Central memory CD8-positive, alpha-beta T cell (primary cell): Measurements from ENCODE around the gene C6orf62.
"Not testable (repeated sequence)": the region's sequence is repeated elsewhere in the genome, so short reads cannot be mapped to it uniquely, and the experiment has no call there.

ENCODE experiments used
- ATAC-seq: fragments of 150-1000 bp; cut with Tn5 transposase; replicated peaks from 2 replicates; pipeline ENCODE4 v1.10.0; 2022; ENCODE audit warnings: mild to moderate bottlenecking, moderate FRiP score, moderate number of reproducible peaks; ENCODE audit not compliant: poor library complexity, severe bottlenecking; ENCODE audit errors: extremely low read depth
- DNase-seq, 2 donors: peaks; one replicate each; pipeline ENCODE4 v3.0.0; 2021; ENCODE audit warnings: low spot score in 2 of 2
- H3K27ac Mint-ChIP-seq: one replicate; pipeline ENCODE4 v1.8.0; 2022; ENCODE audit warnings: low read depth, mild to moderate bottlenecking, moderate library complexity, mixed read lengths
- H3K27me3 Mint-ChIP-seq: one replicate; pipeline ENCODE4 v1.8.0; 2022; ENCODE audit warnings: mixed read lengths
- H3K36me3 Mint-ChIP-seq: one replicate; pipeline ENCODE4 v1.8.0; 2022; ENCODE audit warnings: mild to moderate bottlenecking, moderate library complexity, mixed read lengths; ENCODE audit not compliant: insufficient read depth
- H3K4me1 Mint-ChIP-seq: one replicate; pipeline ENCODE4 v1.8.0; 2022; ENCODE audit warnings: mixed read lengths
- H3K4me3 Mint-ChIP-seq: one replicate; pipeline ENCODE4 v1.8.0; 2022; ENCODE audit warnings: mild to moderate bottlenecking, moderate library complexity, mixed read lengths
- H3K9me3 Mint-ChIP-seq: one replicate; pipeline ENCODE4 v1.8.0; 2022; ENCODE audit warnings: mixed read lengths

Gene C6orf62

DNA sequence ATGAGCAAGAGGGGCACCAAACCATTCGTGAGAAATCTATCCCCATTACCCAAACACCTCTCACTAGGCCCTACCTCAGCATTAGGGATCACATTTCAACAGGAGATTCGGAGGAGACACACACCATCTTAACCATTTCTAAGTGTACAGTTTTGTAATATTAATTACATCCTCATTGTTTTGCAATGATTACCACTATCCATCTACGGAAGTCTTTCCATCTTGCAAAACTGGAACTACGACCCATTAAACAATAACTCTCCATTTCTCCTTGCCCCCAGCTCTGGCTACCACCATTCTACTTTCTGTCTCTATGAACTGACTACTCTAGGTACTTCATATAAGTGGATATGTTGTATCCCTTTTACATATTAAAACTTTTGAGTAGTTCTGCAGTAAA is 32.0 kb downstream of the C6orf62 start:
- H3K27me3 Mint-ChIP-seq, result no peaks in the 10 kb centered on the region
- DNase-seq (no peak), ATAC-seq (no peak)
- H3K4me3 Mint-ChIP-seq, result no peak overlapping the region
- no peak overlapping the region for H3K27ac Mint-ChIP-seq
- H3K4me1 Mint-ChIP-seq, result no peaks in the 10 kb centered on the region
- H3K9me3 Mint-ChIP-seq, result no peaks in the 10 kb centered on the region
- peaks cover 4% of the 10 kb centered on the region for H3K36me3 Mint-ChIP-seq

DNA sequence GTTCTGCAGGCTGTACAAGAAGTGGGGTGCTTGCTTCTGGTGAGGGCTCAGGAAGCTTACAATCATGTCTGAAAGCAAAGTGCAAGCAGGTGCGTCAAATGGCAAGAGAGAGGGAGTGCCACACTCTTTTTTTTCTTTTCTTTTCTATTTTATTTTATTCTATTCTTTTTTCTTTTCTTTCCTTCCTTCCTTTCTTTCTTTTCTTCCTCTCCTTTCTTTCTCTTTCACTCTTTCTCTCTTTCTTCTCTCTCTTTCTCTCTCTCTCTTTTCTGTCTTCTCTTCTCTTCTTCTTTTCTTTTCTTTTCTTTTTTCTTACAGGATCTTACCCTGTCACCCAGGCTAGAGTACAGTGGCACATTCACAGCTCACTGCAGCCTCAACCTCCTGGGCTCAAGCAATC is 32.5 kb downstream of the C6orf62 start:
- Mint-ChIP-seq H3K4me3 (no peak overlapping the region), H3K27me3 (no peaks in the 10 kb centered on the region), H3K36me3 (peaks cover 4% of the 10 kb centered on the region), H3K9me3 (no peaks in the 10 kb centered on the region), H3K27ac (no peak overlapping the region), H3K4me1 (no peaks in the 10 kb centered on the region)
- DNase-seq (no peak), ATAC-seq (no peak)

DNA sequence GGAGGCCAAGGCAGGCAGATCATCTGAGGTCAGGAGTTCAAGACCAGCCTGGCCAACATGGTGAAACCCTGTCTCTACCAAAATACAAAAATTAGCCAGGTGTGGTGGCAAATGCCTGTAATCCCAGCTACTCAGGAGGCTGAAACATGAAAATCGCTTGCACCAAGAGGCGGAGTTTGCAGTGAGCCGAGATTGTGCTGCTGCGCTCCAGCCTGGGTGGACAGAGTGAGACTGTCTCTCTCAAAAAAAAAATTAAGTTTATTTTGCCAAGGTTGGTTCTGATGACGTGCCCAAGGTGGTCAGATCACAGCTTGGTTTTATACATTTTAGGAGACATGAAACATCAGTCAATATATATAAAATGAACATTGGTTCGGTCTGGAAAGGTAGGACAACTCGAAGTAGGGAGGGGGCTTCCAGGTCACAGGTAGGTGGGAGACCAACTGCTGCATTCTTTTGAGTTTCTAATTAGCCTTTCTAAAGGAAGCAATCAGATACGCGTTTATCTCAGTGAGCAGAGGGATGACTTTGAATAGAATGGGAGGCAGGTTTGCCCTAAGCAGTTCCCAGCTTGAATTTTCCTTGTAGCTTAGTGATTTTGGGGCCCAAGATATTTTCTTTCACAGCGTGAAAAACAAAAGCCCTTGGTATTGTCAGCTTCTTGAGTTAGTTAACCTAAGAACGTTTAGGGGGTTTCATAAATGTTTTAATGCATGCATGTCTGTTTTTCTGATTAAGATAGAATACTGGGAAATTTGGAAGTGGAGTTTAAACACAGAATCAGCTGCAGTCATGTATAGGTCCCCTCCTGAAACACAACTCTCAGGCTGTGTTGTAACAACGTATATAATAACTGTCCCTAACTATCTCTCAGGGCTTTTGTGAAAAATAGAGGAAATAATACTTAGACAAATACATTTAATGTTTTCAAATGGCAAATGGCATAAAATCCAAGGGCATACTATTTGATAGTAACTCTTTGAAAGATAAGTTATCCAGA is 35.4 kb downstream of the C6orf62 start:
- Mint-ChIP-seq H3K27me3 (no peaks in the 10 kb centered on the region), H3K36me3 (peaks cover 2% of the 10 kb centered on the region), H3K27ac (no peak overlapping the region), H3K9me3 (no peaks in the 10 kb centered on the region), H3K4me3 (no peak overlapping the region), H3K4me1 (no peaks in the 10 kb centered on the region)
- ATAC-seq (no peak), DNase-seq (no peak)

DNA sequence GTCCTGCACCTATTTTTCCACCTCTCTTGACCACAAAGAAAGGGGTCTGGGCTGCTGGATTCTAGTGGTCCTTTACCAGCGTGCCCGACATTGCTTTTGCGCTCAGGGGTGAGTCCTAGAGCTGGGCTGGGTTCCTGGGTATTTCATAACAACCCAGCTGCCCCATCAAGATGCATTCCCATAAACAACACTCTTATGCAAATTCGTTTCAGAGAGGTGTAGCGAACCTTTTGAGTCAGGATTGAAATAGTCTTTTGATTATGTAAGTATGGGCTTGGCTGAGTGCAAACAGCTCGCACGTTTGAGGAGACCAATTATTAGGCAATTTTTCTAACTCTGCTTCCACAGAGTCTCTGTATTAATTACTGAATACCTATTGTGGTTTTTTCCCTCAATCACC is 38.4 kb downstream of the C6orf62 start:
- no peak overlapping the region for H3K4me3 Mint-ChIP-seq
- no peaks in the 10 kb centered on the region for H3K27me3 Mint-ChIP-seq
- DNase-seq, result no peak
- ATAC-seq, result no peak
- H3K4me1 Mint-ChIP-seq, result peaks cover 4% of the 10 kb centered on the region
- no peak overlapping the region for H3K27ac Mint-ChIP-seq
- no peaks in the 10 kb centered on the region for H3K9me3 Mint-ChIP-seq
- H3K36me3 Mint-ChIP-seq, result no peaks in the 10 kb centered on the region

DNA sequence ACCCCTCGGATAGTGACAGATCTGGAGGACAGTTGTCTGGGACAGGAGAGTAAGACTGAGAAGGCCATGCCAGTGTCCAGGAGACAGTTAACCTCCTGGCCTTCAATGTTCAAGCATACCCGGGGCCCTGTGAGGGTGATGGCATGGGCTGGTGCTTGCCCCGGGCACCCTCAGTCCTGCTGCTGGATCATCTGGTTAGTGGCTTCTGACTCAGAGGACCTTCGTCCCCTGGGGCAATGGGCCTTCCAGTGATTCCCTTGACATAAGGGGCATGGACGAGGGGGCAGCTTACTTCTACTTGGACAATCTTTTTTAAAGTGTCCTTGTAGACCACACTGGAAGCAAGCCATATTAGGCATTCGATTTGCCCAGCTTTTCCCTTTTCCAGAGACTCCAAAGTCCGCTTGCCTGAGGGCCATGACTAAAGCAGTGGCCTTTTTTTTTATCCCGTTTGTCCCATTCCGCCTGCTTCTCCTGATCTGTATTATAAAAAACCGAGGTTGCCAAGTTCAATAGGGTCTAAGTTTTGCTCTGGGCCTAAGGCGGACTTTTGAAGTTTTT is 40.1 kb downstream of the C6orf62 start:
- ATAC-seq, H3K9me3 Mint-ChIP-seq, H3K36me3 Mint-ChIP-seq, H3K27me3 Mint-ChIP-seq, DNase-seq, H3K4me3 Mint-ChIP-seq, H3K4me1 Mint-ChIP-seq, H3K27ac Mint-ChIP-seq: not testable (repeated sequence)

DNA sequence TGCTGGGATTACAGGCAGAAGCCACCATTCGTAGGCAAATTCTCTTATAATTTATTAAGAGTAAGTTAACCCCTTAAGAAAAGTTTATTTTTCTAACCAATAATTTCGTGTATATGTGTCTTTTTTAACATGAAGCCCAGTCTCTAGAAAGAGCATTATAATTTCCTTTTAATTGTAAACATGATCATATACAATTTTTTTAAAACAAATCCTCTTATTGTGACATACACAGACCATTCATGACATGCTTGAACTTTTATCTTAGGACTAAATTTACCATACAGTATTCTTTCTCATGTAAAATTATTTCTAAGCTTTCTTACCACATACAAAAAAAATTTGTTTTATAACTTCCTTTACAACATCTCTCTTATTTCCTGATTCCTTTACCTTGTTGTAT is 45.3 kb downstream of the C6orf62 start:
- H3K27me3 Mint-ChIP-seq, result no peaks in the 10 kb centered on the region
- H3K27ac Mint-ChIP-seq, result no peak overlapping the region
- peaks cover 9% of the 10 kb centered on the region for H3K4me1 Mint-ChIP-seq
- DNase-seq (no peak), ATAC-seq (no peak)
- peaks cover 2% of the 10 kb centered on the region for H3K36me3 Mint-ChIP-seq
- no peak overlapping the region for H3K4me3 Mint-ChIP-seq
- H3K9me3 Mint-ChIP-seq, result no peaks in the 10 kb centered on the region

DNA sequence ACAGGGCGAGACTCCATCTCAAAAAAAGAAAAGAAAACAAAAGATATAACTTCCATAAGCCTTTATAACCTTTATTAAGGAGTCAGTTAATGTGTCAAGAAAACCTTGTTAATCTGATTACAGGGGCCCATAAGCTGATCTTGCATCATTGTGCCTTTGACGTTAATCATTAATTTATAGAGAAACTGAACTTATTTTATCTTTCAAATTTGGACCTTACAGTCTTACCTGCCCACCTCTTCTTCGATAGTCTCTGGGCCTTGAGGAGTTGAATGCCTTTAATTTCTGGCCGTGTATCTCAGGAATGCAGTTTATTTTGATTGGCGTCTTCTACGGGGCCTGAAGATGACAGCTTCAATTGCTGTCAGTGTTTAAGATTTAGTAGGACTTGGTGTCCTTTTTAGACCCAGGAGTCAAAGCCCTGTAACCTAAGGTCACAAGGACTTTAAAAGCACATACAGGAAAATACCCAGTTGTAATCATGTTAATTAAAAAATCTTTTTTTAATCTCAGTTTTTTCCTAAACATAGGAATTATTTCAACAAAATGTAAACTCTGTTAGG is 46.3 kb downstream of the C6orf62 start:
- H3K4me3 Mint-ChIP-seq, result no peak overlapping the region
- ATAC-seq (no peak), DNase-seq (no peak)
- H3K27me3 Mint-ChIP-seq, result no peaks in the 10 kb centered on the region
- no peak overlapping the region for H3K27ac Mint-ChIP-seq
- peaks cover 15% of the 10 kb centered on the region for H3K4me1 Mint-ChIP-seq
- H3K9me3 Mint-ChIP-seq, result no peaks in the 10 kb centered on the region
- H3K36me3 Mint-ChIP-seq, result peaks cover 3% of the 10 kb centered on the region

DNA sequence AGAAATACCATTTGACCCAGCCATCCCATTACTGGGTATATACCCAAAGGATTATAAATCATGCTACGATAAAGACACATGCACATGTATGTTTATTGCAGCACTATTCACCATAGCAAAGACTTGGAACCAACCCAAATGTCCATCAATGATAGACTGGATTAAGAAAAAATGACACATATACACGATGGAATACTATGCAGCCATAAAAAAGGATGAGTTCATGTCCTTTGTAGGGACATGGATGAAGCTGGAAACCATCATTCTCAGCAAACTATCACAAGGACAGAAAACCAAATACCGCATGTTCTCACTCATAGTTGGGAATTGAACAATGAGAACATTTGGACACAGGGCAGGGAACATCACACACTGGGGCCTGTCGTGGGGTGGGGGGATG is 47.9 kb downstream of the C6orf62 start:
- DNase-seq, ATAC-seq, H3K9me3 Mint-ChIP-seq, H3K27ac Mint-ChIP-seq, H3K27me3 Mint-ChIP-seq, H3K4me3 Mint-ChIP-seq: not testable (repeated sequence)
- Mint-ChIP-seq H3K4me1 (peaks cover 26% of the 10 kb centered on the region), H3K36me3 (peaks cover 18% of the 10 kb centered on the region)

DNA sequence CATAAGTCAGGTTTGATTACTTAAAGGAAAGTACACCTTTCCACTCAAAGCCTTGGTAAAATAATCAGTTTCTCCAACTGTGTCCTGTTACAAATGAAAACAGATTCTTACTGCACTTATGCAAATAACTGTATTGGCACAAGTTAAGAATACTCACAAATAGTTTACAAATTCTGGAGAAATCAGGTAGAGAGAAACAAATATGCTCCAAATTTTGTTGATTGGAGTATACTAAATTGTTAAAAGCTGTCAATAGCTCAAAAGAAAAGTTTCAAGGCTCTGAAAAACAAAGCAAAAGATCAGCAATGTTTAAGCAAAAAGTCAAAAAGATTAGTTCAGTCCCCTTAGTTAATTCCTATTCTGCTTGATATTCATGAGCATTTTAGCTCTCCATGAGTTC is 48.5 kb downstream of the C6orf62 start:
- ATAC-seq, result not testable (repeated sequence)

DNA sequence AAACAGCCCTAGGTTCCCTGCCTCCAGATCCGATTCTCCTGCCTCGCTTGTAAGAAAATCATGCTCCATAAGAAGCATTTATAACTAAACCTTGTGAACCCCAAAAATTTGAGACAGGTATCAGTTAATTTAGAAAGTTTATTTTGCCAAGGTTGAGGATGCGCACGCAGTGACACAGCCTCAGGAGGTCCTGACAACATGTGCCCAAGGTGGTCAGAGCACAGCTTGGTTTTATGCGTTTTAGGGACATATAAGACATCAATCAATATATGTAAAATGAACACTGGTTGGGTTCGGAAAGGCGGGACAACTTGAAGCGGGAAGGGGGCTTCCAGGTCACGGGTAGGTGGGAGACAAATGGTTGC is 50.0 kb downstream of the C6orf62 start:
- Mint-ChIP-seq H3K4me3 (no peak overlapping the region), H3K4me1 (peaks cover 46% of the 10 kb centered on the region), H3K27me3 (no peaks in the 10 kb centered on the region), H3K36me3 (peaks cover 20% of the 10 kb centered on the region), H3K9me3 (no peaks in the 10 kb centered on the region), H3K27ac (no peak overlapping the region)
- ATAC-seq, result no peak
- DNase-seq, result no peak

More for the DNA sequence above, 48.5 kb downstream of the C6orf62 start:
- not testable (repeated sequence) for H3K27ac Mint-ChIP-seq, H3K27me3 Mint-ChIP-seq, H3K9me3 Mint-ChIP-seq, H3K4me3 Mint-ChIP-seq, DNase-seq
- peaks cover 32% of the 10 kb centered on the region for H3K4me1 Mint-ChIP-seq
- H3K36me3 Mint-ChIP-seq, result peaks cover 19% of the 10 kb centered on the region

DNA sequence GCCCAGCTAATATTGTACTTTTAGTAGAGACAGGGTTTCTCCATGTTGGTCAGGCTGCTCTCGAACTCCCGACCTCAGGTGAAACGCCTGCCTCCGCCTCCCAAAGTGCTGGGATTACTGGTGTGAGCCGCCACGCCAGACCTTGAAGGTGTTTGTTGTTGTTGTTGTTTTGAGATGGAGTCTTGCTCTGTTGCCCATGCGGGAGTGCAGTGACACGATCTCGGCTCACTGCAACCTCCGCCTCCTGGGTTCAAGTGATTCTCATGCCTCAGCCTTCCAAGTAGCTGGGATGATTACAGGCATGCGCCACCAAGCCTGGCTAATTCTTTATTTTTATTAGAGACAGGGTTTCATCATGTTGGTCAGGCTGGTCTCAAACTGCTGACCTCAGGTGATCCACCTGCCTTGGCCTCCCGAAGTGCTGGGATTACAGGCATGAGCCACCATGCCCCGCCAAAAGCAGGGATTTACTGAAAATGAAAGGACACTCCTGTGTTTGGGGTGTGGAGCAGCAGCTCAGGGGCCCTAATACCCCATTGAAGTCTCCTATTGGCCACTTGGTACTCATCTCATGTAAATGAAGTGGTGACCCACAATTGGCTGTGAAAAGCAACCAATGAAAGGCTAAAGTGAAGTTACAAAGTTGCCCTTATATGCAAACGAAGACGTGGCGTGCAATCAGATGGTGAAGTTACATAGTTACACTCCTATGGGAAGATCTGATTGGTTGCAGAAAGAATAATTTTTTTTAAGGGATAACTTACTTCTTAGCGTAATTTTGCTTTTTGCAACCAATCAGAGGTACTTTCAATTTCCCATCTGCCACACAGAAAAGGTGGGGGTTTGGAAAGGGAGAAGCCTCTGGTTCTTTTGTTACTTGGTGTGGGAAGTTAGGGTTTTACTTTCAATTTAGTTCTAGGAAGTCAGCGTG is 50.6 kb downstream of the C6orf62 start:
- H3K36me3 Mint-ChIP-seq, result peaks cover 26% of the 10 kb centered on the region
- not testable (repeated sequence) for DNase-seq

DNA sequence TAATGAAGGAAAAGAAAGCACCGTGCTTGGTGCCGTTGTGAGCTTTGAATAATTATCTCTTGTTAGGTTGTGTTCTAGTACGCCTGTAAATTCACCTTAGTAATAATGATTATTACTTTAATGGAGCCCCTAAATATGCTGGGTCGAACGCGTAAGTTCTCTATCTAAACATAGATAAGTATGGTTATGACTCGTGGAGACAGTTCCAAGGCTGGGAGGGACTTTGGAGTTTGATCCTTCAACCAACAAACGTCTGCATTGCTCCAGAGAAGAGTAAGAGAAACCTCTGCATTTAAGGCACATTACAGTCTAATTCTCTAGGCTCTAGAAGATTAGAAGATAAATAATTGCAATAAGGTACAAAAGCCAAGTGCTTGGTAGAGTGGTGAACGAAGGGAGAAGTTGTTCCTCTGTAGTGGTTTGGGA is 51.6 kb downstream of the C6orf62 start:
- no peak for DNase-seq
- peaks cover 26% of the 10 kb centered on the region for H3K36me3 Mint-ChIP-seq

More for the DNA sequence above, 50.6 kb downstream of the C6orf62 start:
- not testable (repeated sequence) for H3K27ac Mint-ChIP-seq, H3K9me3 Mint-ChIP-seq, H3K27me3 Mint-ChIP-seq, ATAC-seq
- peaks cover 52% of the 10 kb centered on the region for H3K4me1 Mint-ChIP-seq
- peak overlapping the region; percentile 98 for H3K4me3 Mint-ChIP-seq

More for the DNA sequence above, 51.6 kb downstream of the C6orf62 start:
- peak overlapping the region; percentile 96 for H3K27ac Mint-ChIP-seq
- H3K9me3 Mint-ChIP-seq, result no peaks in the 10 kb centered on the region
- ATAC-seq, result no peak
- H3K27me3 Mint-ChIP-seq, result no peaks in the 10 kb centered on the region
- H3K4me3 Mint-ChIP-seq, result peak overlapping the region; percentile 98
- H3K4me1 Mint-ChIP-seq, result peaks cover 61% of the 10 kb centered on the region
